ENCODE results near the gene RELB.

Gene RELB

GRCh38 chr19:45025264-45025663, 24.0 kb downstream of the RELB start:
- DNase-seq (ENCODE audit: low read depth), result no peak

- DNase-seq (ENCODE audit: low read depth), result no peak
Observed at GRCh38 chr19:45027371-45027770, 26.1 kb downstream of the RELB start.

DNA sequence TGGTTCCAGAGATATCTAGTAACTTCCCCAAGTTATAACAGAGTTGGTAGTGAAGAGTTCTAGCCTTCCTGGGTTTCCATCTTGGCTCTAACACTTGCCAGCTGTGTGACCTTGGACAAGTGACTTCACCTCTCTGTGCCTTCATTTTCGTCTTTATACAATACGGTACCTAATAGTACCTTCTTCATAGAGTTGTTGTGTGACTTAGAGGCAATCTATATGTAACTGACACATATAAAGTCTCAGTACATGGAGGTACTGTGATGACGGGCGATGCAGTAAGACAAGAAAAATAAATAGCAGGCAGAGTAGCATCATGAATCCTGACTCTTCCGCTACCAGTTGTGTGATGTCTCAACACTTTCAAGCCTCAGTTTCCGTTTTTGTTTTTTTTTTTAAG, 29.6 kb downstream of the RELB start:
- DNase-seq (ENCODE audit: low read depth), result no peak

- no peak for DNase-seq (ENCODE audit: low read depth)
Observed at GRCh38 chr19:45032421-45032820, 31.2 kb downstream of the RELB start.

DNA sequence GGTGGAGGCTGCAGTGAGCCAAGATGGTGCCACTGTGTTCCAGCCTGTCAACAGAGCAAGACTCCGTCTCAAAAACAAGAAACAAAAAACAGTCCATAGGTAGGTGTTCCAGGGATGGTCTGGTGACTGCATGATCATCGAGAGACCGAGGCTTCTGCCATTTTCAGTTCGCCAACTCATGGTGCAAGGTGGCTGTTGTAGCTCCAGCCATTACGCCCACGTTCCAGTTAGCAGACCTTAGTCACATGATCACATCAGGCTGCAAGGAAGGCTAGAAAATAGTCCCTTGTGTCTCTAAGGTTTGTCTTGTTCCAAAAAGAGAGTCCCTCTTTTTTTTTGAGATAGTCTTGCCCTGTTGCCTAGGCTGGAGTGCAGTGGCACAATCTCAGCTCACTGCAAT, 34.5 kb downstream of the RELB start:
- no peak for DNase-seq (ENCODE audit: low read depth)

GRCh38 chr19:45037393-45038169, 36.3 kb downstream of the RELB start:
- no peak for DNase-seq (ENCODE audit: low read depth)

DNA sequence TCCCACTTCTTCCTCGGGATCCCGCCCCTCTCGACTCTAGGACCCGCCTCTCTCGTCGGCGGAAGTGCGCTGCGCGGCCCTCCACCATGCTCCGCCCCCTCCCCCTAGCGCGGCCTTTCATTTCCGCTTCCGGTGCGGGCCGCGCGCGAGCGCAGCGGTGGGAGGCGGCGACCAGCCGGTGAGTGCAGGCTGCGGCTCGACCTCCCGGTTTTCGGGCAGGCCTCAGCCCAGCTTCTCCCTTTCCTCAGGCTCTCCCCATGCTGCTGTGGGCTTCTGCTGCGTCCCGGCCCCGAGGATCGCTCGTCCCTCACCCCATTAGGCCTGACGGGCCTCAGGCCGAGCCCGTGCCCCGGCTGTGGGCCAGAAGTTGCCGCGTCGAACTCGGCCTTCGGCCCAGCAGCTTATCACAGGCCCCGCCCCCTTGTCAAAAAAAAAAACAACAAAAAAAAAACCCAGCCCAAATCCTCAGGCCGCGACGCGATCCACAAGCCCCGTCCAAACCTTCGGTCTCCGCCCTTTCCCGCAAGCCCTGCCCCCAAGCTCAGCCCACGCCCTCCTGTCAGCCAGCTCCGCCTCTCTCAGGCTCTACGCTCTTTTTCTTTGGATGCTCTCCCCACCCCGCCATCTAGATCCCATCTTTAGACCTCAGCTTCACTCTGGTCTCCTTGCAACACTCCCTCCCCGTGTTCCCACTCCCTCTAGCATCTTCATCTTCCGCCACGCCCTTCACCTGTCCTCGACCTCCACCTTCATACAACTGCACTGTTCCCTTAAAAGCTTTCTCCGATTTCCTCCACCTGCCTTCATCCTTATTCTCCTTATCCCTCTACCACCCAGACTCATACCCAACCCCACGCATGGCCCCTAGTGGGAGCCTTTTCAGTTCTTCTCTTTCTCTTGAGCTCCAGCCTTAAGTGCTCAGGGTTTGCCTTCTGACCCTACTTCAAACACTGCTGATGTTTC, 37.9 kb downstream of the RELB start, which contains the start of gene CLASRP:
TSS of gene CLASRP (plus strand) at position 115 of the 963 bp plus-strand sequence. CDS start 1,168 bp downstream, outside the sequence.
- peak; percentile 88 for DNase-seq (ENCODE audit: low read depth)

GRCh38 chr19:45040059-45040771, 39.0 kb downstream of the RELB start:
- DNase-seq (ENCODE audit: low read depth), result no peak

GRCh38 chr19:45041125-45041524, 39.9 kb downstream of the RELB start:
- no peak for DNase-seq (ENCODE audit: low read depth)

GRCh38 chr19:45045671-45046353, 44.5 kb downstream of the RELB start:
- no peak for DNase-seq (ENCODE audit: low read depth)

GRCh38 chr19:45046355-45046754, 45.1 kb downstream of the RELB start:
- DNase-seq (ENCODE audit: low read depth), result no peak

DNA sequence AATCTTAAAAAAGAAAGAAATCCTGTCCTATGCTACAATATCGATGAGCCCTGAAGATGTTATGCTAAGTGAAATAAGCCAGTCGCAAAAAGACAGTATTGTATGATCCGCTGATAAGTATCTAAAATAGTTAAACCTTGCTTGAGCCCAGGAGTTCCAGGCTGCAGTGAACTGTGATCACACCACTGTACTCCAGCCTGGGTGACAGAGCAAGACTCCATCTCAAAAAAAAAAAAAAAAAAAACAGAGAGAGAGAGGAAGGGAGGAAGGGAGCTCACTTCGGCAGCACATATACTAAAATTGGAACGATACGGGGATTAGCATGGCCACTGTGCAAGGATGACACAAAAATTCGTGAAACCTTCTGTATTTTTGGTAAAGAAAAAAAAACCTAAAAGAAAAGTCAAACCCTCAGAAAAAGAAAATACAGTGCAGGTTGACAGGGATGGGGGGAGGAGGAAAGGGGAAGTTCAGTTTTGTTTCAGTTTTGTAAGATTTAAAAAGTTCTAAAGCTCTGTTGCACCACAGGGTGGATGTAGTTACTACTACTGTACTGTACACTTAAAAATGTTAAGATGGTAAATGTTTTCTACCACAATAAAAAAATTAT, 46.0 kb downstream of the RELB start:
- DNase-seq (ENCODE audit: low read depth), result no peak

GRCh38 chr19:45049073-45049736, 47.9 kb downstream of the RELB start:
- DNase-seq (ENCODE audit: low read depth), result no peak

DNA sequence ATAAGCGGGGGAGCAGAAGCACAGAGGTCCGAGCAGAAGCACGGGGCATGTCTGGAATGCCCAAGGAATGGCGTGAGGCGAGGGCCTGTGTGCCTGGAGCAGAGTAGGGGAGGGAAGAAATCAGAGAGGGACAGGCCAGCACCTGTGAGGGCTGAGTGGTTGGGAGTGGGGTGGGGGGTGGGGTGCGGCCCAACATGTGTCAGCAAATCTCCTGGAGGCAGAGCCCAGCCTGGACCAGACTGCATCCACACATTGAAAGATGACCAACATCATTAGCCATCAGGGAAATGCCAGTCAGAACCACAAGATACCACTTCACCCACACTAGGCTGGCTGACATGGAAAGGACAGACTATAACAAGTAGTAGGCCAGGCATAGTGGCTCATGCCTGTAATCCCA, 48.8 kb downstream of the RELB start:
- DNase-seq (ENCODE audit: low read depth), result no peak

- no peak for DNase-seq (ENCODE audit: low read depth)
Observed at GRCh38 chr19:45051929-45052579, 50.8 kb downstream of the RELB start.

DNA sequence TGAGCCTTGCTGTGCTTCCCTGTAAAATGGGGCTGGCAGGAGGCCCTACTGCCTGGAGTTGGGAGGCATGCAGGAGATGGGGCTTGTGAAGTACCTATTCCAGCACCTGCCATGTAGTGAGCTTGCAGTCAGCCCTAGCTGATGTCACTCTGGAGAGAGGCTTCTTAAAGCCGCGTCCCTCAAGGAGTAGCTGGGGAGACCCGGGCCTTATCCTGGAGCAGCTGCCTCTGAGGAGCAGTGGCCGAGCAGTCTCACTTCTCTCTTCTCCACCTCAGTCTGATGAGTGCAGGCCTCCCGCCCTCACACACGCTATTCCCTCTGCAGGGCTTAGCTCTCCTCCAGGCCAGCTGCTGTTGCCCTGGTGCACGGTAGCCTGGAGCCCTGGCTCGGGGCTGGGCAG, 55.6 kb downstream of the RELB start:
- DNase-seq (ENCODE audit: low read depth), result no peak

DNA sequence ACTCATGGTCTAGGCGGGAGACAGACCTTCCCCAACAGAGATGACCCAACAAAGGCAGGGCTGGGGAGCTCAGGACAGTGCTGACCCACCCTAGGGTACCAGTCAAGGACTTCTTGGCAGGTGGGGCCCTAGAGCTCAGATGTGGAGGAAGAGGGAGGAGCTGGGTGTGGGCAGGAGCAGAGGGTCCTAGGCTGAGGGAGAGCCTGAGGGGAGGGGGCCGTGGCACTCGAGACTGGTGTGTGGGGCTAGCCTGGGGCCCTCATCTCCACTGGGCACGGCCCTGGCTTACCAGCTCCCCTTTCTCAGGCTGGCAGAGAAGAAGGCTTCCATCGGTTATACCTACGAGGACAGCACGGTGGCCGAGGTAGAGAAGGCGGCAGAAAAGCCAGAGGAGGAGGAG, 56.2 kb downstream of the RELB start:
- DNase-seq (ENCODE audit: low read depth), result no peak

DNA sequence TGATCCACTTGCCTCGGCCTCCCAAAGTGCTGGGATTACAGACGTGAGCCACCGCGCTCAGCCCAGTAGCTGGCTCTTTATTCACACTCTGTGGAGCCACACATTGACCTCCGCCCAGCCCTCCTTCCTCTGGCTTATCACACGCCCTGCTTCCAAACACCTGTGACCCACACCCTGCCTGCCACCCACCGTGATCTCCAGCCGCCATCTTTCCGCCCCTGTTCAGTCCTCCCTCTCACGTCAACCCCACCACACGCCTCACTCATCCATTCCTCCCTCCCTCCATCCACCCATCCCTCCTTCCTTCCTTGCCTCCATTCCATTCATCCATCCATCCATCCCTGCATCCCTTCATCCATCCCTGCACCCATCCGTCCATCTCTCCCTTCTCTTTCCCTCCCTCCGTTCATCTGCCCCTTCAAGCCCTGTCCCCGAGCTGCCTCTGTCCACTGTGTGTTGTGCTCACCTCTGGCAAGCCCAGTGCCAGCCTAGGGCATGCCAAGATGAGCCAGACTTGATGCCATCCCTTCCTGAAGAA, 57.4 kb downstream of the RELB start:
- no peak for DNase-seq (ENCODE audit: low read depth)

GRCh38 chr19:45059258-45059965, 58.1 kb downstream of the RELB start:
- peak; percentile 76 for DNase-seq (ENCODE audit: low read depth)
